Subcutaneous abdominal adipose tissue (tissue), 5 donors: ENCODE data around the gene CTAGE1.

Experiments used
- H3K27ac ChIP-seq: one replicate; pipeline ENCODE4 v1.7.0; 2013; ENCODE audit warnings: low read depth, mild to moderate bottlenecking, inconsistent platforms, low read length, moderate library complexity
- H3K27me3 ChIP-seq, 5 donors: one replicate each; pipeline ENCODE4 v1.7.0; 2013; ENCODE audit warnings: low read length in 5 of 5, inconsistent platforms in 1 of 5; ENCODE audit not compliant: control insufficient read depth in 5 of 5, insufficient read depth in 4 of 5
- H3K36me3 ChIP-seq, 5 donors: one replicate each; pipeline ENCODE4 v1.7.0; 2013; ENCODE audit warnings: low read length in 5 of 5; ENCODE audit not compliant: control insufficient read depth in 5 of 5, insufficient read depth in 5 of 5
- H3K4me1 ChIP-seq, 5 donors: one replicate each; pipeline ENCODE4 v1.7.0; 2013; ENCODE audit warnings: low read length in 5 of 5, mild to moderate bottlenecking in 3 of 5, moderate library complexity in 1 of 5; ENCODE audit not compliant: control insufficient read depth in 5 of 5, insufficient read depth in 5 of 5
- H3K4me3 ChIP-seq, 5 donors: one replicate each; pipeline ENCODE4 v1.7.0; 2013; ENCODE audit warnings: low read length in 5 of 5, low read depth in 1 of 5
- H3K9ac ChIP-seq, 5 donors: one replicate each; pipeline ENCODE4 v1.7.0; 2013; ENCODE audit warnings: low read length in 5 of 5, mild to moderate bottlenecking in 4 of 5, moderate library complexity in 3 of 5
- H3K9me3 ChIP-seq, 5 donors: one replicate each; pipeline ENCODE4 v1.7.0; 2013; ENCODE audit warnings: low read length in 5 of 5; ENCODE audit not compliant: control insufficient read depth in 5 of 5
- donor health status: healthy.
- donor health status: healthy.
- donor health status: healthy.
- donor health status: healthy.
- donor health status: healthy.

CTAGE1 gene

DNA sequence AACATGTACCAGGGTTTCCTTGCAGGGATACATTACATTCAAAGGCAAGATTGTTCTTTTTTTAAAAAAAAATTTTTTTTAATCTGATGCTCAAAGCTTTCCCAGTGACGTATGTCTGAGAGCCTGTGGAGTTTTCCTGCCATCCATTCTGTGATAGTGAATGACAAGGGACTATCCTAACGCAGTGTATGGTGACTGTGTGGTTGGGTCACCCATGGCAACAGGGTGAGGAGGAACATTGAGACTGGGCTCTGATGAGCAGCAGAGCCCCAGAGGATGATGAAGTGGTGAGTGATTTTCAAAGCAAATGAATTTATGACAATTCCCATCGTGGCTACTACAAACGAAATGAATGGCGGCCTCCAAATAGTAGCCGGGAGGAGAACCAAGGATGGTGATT lies 28.6 kb upstream of the CTAGE1 start:
- Histone ChIP-seq H3K36me3 (no peaks in the 10 kb centered on the region), H3K9me3 (peaks cover 0 to 23% (median 7%) of the 10 kb centered on the region in 5 donors), H3K27ac (no peak overlapping the region), H3K4me3 (no peak overlapping the region), H3K4me1 (no peaks in the 10 kb centered on the region), H3K9ac (no peak overlapping the region), H3K27me3 (no peaks in the 10 kb centered on the region)

DNA sequence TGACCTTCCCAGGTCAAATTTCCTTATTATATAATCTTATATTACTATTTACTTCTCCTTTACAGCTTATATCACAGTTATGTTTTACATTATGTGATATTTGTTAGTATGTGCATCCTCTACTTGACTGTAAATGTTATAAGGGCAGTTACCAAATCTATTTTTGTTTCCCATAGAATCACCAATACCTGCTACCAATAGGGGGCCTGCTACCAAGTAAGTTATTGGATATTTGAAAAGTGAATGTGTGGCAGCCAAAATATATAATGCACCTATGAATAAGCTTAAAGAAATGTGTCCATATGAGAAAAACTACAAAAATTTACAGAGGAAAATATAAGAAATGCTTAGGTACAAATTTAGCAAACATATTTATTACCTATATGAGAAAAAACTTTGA lies 23.9 kb upstream of the CTAGE1 start:
- H3K27ac ChIP-seq: no peak overlapping the region
- H3K4me1 ChIP-seq: no peaks in the 10 kb centered on the region

DNA sequence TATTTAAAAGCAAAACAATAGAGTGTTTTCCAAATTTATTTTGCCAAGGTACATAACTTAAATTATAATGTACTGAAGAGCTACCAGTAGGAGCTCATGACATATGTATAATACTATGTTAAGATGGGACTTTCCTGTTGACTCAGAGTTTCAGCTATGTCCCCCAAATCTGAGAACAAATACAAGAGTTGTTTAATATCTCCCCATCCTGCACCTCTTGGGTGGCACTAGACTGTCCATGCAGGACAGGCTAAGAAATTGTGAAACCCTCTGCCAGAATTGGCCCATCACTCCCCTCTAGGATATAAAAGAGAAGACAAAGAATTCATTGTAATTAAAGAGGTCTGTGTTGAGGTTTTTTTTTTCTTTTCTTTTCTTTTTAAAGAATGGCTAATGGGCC lies 21.7 kb upstream of the CTAGE1 start:
- Histone ChIP-seq H3K36me3 (no peaks in the 10 kb centered on the region), H3K27me3 (no peaks in the 10 kb centered on the region), H3K27ac (no peak overlapping the region), H3K4me1 (peaks cover 0 to under 1% (median 0%) of the 10 kb centered on the region in 5 donors), H3K9me3 (no peaks in the 10 kb centered on the region), H3K4me3 (no peak overlapping the region), H3K9ac (no peak overlapping the region)

More for the DNA sequence above, 23.9 kb upstream of the CTAGE1 start:
- Histone ChIP-seq H3K36me3 (no peaks in the 10 kb centered on the region), H3K9me3 (no peaks in the 10 kb centered on the region), H3K9ac (no peak overlapping the region), H3K27me3 (no peaks in the 10 kb centered on the region), H3K4me3 (no peak overlapping the region)

DNA sequence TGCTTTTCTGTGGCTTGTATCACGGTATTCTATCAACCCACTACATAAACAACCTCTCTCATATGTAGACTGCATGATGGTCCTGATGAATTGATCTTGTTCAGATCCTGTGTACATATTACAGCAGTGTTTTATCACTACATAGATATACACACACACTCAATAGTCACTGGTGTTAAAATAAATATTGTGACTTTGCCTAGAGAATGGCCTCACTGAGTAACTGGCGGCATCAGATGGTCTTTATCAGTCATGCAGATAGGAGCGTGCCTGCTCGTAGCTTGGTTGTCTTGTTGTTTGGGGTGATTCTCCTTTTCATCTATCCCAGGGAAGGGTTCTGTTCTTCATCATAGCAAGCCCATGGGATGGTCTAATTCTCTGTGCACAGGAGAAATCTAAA lies 18.4 kb upstream of the CTAGE1 start:
- no peaks in the 10 kb centered on the region for H3K9me3 ChIP-seq
- no peaks in the 10 kb centered on the region for H3K27me3 ChIP-seq
- H3K9ac ChIP-seq: no peak overlapping the region
- peaks cover 0 to 14% (median 9%) of the 10 kb centered on the region in 5 donors for H3K4me1 ChIP-seq
- H3K4me3 ChIP-seq: no peak overlapping the region
- H3K36me3 ChIP-seq: no peaks in the 10 kb centered on the region
- H3K27ac ChIP-seq: no peak overlapping the region

DNA sequence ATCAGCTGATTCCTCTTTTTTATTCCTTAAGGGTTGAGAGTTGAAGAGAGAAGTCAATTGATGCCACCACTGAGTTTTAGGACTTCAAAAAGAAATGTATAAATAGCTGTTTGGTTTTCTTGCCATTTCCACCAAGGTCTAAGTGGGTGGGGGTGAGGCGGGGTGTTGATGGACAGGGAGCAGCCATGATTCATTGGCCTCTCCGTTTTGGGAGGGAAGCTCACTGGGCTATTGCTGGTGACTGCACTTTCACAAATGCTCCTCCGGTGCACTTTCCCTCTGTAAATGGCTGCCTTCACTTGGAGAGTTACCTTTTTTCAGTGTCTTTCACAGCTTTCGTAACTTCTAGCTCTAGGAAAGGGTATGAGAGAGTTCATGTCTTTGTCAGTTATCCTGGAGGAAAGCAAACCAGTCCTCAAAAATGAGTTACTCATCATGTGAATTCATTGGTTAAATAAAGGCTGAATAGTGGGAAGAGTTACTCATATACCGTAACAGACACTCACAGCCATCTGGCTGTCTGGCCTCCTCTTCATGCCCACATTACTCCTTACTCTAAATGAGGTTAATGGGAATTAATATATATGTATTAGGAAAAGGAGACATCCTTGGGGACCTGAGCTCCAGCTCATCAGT lies 17.4 kb upstream of the CTAGE1 start:
- H3K9me3 ChIP-seq: no peaks in the 10 kb centered on the region
- H3K4me1 ChIP-seq: peaks cover 0 to 14% (median 9%) of the 10 kb centered on the region in 5 donors
- H3K4me3 ChIP-seq: no peak overlapping the region
- no peaks in the 10 kb centered on the region for H3K27me3 ChIP-seq
- no peak overlapping the region for H3K9ac ChIP-seq
- no peak overlapping the region for H3K27ac ChIP-seq
- no peaks in the 10 kb centered on the region for H3K36me3 ChIP-seq

GRCh38 chr18:22433956-22434355 lies 16.2 kb upstream of the CTAGE1 start:
- H3K4me1 ChIP-seq: peaks cover 0 to 14% (median 9%) of the 10 kb centered on the region in 5 donors
- H3K27me3 ChIP-seq: peaks cover 0 to 3% (median 0%) of the 10 kb centered on the region in 5 donors
- H3K36me3 ChIP-seq: no peaks in the 10 kb centered on the region
- H3K4me3 ChIP-seq: no peak overlapping the region
- H3K27ac ChIP-seq: no peak overlapping the region
- H3K9ac ChIP-seq: no peak overlapping the region
- no peaks in the 10 kb centered on the region for H3K9me3 ChIP-seq

- peak overlapping the region in 1 of 5 donors; percentile 4 for H3K4me3 ChIP-seq
- no peak overlapping the region for H3K9ac ChIP-seq
- H3K36me3 ChIP-seq: no peaks in the 10 kb centered on the region
- H3K4me1 ChIP-seq: peaks cover 0 to 14% (median 9%) of the 10 kb centered on the region in 5 donors
- H3K27ac ChIP-seq: no peak overlapping the region
- H3K27me3 ChIP-seq: peaks cover 0 to 3% (median 0%) of the 10 kb centered on the region in 5 donors
- H3K9me3 ChIP-seq: no peaks in the 10 kb centered on the region
Observed at GRCh38 chr18:22432657-22433137, 15.0 kb upstream of the CTAGE1 start.

GRCh38 chr18:22429564-22429963 lies 11.8 kb upstream of the CTAGE1 start:
- no peaks in the 10 kb centered on the region for H3K9me3 ChIP-seq
- H3K27me3 ChIP-seq: peaks cover 0 to 3% (median 0%) of the 10 kb centered on the region in 5 donors
- H3K27ac ChIP-seq: no peak overlapping the region
- H3K36me3 ChIP-seq: no peaks in the 10 kb centered on the region
- H3K4me1 ChIP-seq: peaks cover 0 to 14% (median 9%) of the 10 kb centered on the region in 5 donors
- H3K9ac ChIP-seq: no peak overlapping the region
- no peak overlapping the region for H3K4me3 ChIP-seq

DNA sequence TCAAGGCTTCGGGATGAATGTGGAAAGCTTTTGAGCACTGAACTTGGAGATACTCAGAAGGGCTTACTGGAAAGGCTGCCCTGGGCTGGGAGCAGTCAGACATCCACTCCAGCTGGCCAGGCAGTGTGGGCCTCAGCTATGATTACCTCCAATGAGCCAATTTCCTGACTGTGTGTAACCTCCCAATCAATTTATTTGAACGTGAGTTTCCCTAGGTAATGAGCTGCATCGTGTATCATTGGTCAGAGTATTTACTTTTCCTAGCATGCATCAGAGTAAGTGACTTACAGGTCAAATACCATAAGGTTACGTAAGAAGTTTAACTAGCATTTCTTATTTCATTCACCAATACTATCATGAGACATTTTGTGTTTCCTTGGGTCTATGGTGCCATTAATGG lies 11.0 kb upstream of the CTAGE1 start:
- peaks cover 0 to 11% (median 6%) of the 10 kb centered on the region in 5 donors for H3K4me1 ChIP-seq
- H3K36me3 ChIP-seq: no peaks in the 10 kb centered on the region
- H3K9ac ChIP-seq: no peak overlapping the region
- H3K4me3 ChIP-seq: no peak overlapping the region
- no peak overlapping the region for H3K27ac ChIP-seq
- H3K9me3 ChIP-seq: no peaks in the 10 kb centered on the region
- peaks cover 0 to 3% (median 0%) of the 10 kb centered on the region in 5 donors for H3K27me3 ChIP-seq

DNA sequence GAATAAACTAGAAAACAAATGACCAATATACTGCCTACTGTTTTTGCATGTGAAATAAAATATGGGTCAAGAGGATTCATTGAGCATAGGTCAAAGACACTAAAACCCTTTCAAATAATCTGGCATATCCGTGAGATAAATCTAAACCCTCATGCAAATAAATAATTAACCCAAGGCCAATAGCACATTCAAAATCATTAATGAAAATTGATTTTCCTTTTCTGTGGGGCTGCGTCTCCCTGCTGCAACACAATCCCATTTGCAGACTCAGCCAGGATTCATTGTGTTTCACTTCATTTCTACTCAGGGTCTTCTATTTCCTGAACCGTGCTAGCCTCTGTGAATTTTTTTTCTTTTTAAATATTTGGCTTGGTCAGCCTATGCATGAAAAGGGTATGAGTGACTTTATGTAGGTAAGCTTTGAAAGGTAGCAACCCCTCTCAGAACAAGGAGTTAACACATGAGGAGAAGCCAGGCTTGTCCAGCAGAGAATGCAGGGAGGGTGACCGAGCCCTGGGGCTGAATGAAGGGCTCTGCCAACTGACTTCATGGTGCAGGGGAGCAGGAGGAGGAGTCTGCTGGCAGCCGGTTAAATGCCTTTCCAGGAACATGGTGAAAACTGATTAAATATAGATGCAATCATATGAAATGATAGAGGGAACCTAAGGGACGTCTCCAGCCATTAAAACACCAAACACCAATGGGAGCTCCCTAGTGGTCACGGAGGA lies 10.3 kb upstream of the CTAGE1 start:
- H3K27me3 ChIP-seq: peaks cover 0 to 3% (median 0%) of the 10 kb centered on the region in 5 donors
- H3K4me3 ChIP-seq: no peak overlapping the region
- H3K4me1 ChIP-seq: peaks cover 0 to 13% (median 11%) of the 10 kb centered on the region in 5 donors
- H3K9me3 ChIP-seq: no peaks in the 10 kb centered on the region
- H3K9ac ChIP-seq: no peak overlapping the region
- no peak overlapping the region for H3K27ac ChIP-seq
- no peaks in the 10 kb centered on the region for H3K36me3 ChIP-seq
